HG03066 (cell line): ENCODE results near the gene HSF2BP.
"Not testable (repeated sequence)": the region's sequence is repeated elsewhere in the genome, so short reads cannot be mapped to it uniquely, and the experiment has no call there.

Source experiments
- ATAC-seq: cut with Tn5 transposase; IDR thresholded peaks from one replicate; pipeline ENCODE4 v1.9.1; 2021; ENCODE audit warnings: low read depth; ENCODE audit not compliant: unreplicated experiment

HSF2BP gene

DNA sequence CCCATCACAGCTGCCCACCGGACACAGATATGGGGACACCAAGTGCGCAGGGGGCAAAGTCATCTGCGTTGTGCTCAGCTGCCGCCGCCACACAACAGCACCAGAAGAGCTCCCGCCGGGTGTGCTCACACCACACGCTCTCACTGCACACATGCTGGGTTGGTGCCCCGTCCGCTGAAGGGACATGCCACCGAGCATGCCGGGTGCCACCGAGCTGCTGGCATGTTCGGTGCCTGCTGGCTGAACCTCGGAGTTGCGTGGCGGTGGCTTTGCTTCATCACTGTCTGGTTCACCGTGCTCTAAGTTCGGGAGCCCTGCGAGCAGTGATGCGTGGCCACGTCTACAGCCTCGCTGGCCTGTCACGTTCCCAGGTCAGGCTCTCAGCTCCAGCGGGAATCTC, 174.3 kb downstream of the HSF2BP start:
- ATAC-seq = not testable (repeated sequence)

DNA sequence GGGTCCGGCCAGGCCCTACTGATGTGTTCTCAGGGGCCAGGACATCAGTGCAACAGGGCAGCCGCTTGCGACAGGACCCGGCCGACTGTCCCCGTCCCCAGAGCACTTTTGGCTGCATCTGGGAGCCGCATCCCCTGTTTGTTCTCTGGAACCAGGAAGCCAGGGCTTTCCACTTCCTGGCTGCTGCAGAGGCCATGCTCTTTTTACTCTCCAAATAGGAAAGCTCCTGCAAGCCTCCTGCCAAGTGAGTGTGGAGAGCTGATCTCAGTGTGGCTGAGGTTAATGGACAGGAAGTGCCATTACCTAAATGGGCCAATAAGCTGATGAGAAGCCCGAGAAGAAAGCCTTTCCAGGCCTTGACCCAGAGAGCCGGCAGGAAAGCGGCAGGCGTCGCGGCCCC, 180.1 kb downstream of the HSF2BP start:
- not testable (repeated sequence) for ATAC-seq
